Measurements from ENCODE around the gene NFX1.
"Not testable (repeated sequence)": the region's sequence is repeated elsewhere in the genome, so short reads cannot be mapped to it uniquely, and the experiment has no call there.

GRCh38 chr9:33332956-33333355 lies 42.6 kb downstream of the NFX1 start:
- TF ChIP-seq POLR2A, POLR2AphosphoS5 (IDR thresholded peaks at IDR 0.05): not testable (repeated sequence)
- TF ChIP-seq, protein P1, sequence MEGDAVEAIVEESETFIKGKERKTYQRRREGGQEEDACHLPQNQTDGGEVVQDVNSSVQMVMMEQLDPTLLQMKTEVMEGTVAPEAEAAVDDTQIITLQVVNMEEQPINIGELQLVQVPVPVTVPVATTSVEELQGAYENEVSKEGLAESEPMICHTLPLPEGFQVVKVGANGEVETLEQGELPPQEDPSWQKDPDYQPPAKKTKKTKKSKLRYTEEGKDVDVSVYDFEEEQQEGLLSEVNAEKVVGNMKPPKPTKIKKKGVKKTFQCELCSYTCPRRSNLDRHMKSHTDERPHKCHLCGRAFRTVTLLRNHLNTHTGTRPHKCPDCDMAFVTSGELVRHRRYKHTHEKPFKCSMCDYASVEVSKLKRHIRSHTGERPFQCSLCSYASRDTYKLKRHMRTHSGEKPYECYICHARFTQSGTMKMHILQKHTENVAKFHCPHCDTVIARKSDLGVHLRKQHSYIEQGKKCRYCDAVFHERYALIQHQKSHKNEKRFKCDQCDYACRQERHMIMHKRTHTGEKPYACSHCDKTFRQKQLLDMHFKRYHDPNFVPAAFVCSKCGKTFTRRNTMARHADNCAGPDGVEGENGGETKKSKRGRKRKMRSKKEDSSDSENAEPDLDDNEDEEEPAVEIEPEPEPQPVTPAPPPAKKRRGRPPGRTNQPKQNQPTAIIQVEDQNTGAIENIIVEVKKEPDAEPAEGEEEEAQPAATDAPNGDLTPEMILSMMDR (IDR thresholded peaks at IDR 0.05) = not testable (repeated sequence)

Measured in breast epithelium (tissue), 3 donors.